ENCODE measurements around the gene CNKSR3.

CNKSR3 gene

GRCh38 chr6:154435400-154435945 lies 75.0 kb downstream of the CNKSR3 start:
- DNase-seq (ENCODE audit: low read depth, low spot score), result no peak

GRCh38 chr6:154434662-154435061 lies 75.8 kb downstream of the CNKSR3 start:
- no peak for DNase-seq (ENCODE audit: low read depth, low spot score)

More at GRCh38 chr6:154435400-154435945, 75.0 kb downstream of the CNKSR3 start:
- H3K4me3 ChIP-seq (ENCODE audit: low read length), result no peak overlapping the region

GRCh38 chr6:154433477-154434241 lies 76.8 kb downstream of the CNKSR3 start:
- H3K4me3 ChIP-seq (ENCODE audit: low read length), result no peak overlapping the region
- DNase-seq (ENCODE audit: low read depth, low spot score), result no peak

More at GRCh38 chr6:154434662-154435061, 75.8 kb downstream of the CNKSR3 start:
- H3K4me3 ChIP-seq (ENCODE audit: low read length), result no peak overlapping the region

- no peak for DNase-seq (ENCODE audit: low read depth, low spot score)
- H3K4me3 ChIP-seq (ENCODE audit: low read length), result no peak overlapping the region
Observed at GRCh38 chr6:154432533-154433476, 77.7 kb downstream of the CNKSR3 start.

GRCh38 chr6:154430481-154430919 lies 80.0 kb downstream of the CNKSR3 start:
- no peak overlapping the region for H3K4me3 ChIP-seq (ENCODE audit: low read length)
- no peak for DNase-seq (ENCODE audit: low read depth, low spot score)

GRCh38 chr6:154429711-154430110 lies 80.8 kb downstream of the CNKSR3 start:
- no peak for DNase-seq (ENCODE audit: low read depth, low spot score)
- H3K4me3 ChIP-seq (ENCODE audit: low read length), result no peak overlapping the region

GRCh38 chr6:154428897-154429296 lies 81.6 kb downstream of the CNKSR3 start:
- no peak overlapping the region for H3K4me3 ChIP-seq (ENCODE audit: low read length)
- DNase-seq (ENCODE audit: low read depth, low spot score), result no peak

GRCh38 chr6:154427446-154427845 lies 83.0 kb downstream of the CNKSR3 start:
- H3K4me3 ChIP-seq (ENCODE audit: low read length), result no peak overlapping the region
- no peak for DNase-seq (ENCODE audit: low read depth, low spot score)

GRCh38 chr6:154426997-154427396 lies 83.5 kb downstream of the CNKSR3 start:
- H3K4me3 ChIP-seq (ENCODE audit: low read length), result no peak overlapping the region
- DNase-seq (ENCODE audit: low read depth, low spot score), result no peak

- H3K4me3 ChIP-seq (ENCODE audit: low read length), result no peak overlapping the region
- DNase-seq (ENCODE audit: low read depth, low spot score), result no peak
Observed at GRCh38 chr6:154425034-154425433, 85.5 kb downstream of the CNKSR3 start.

GRCh38 chr6:154414021-154414813 lies 96.3 kb downstream of the CNKSR3 start:
- no peak for DNase-seq (ENCODE audit: low read depth, low spot score)

GRCh38 chr6:154412106-154412820 lies 98.2 kb downstream of the CNKSR3 start:
- no peak for DNase-seq (ENCODE audit: low read depth, low spot score)
- no peak overlapping the region for H3K4me3 ChIP-seq (ENCODE audit: low read length)

More at GRCh38 chr6:154414021-154414813, 96.3 kb downstream of the CNKSR3 start:
- no peak overlapping the region for H3K4me3 ChIP-seq (ENCODE audit: low read length)

GRCh38 chr6:154411076-154411475 lies 99.4 kb downstream of the CNKSR3 start:
- DNase-seq (ENCODE audit: low read depth, low spot score), result no peak
- H3K4me3 ChIP-seq (ENCODE audit: low read length), result no peak overlapping the region

- no peak overlapping the region for H3K4me3 ChIP-seq (ENCODE audit: low read length)
- DNase-seq (ENCODE audit: low read depth, low spot score), result no peak
Observed at GRCh38 chr6:154410619-154411072, 99.8 kb downstream of the CNKSR3 start.

- peak; percentile 22 for DNase-seq (ENCODE audit: low read depth, low spot score)
- no peak overlapping the region for H3K4me3 ChIP-seq (ENCODE audit: low read length)
Observed at GRCh38 chr6:154408891-154409500, 101.5 kb downstream of the CNKSR3 start.

- H3K4me3 ChIP-seq (ENCODE audit: low read length), result no peak overlapping the region
- DNase-seq (ENCODE audit: low read depth, low spot score), result no peak
Observed at GRCh38 chr6:154407440-154407839, 103.0 kb downstream of the CNKSR3 start.

GRCh38 chr6:154406869-154407268 lies 103.6 kb downstream of the CNKSR3 start:
- no peak for DNase-seq (ENCODE audit: low read depth, low spot score)
- no peak overlapping the region for H3K4me3 ChIP-seq (ENCODE audit: low read length)

- no peak overlapping the region for H3K4me3 ChIP-seq (ENCODE audit: low read length)
- no peak for DNase-seq (ENCODE audit: low read depth, low spot score)
Observed at GRCh38 chr6:154406301-154406700, 104.2 kb downstream of the CNKSR3 start.
